CD14-positive monocyte (primary cell): ENCODE measurements around the gene RTN4IP1. TPM values are rescaled to one million over a fixed set of nuclear protein-coding genes. Genes with fewer than 3 reads are reported as not detected.
"Not testable (repeated sequence)": the region's sequence is repeated elsewhere in the genome, so short reads cannot be mapped to it uniquely, and the experiment has no call there.

Experiments used
- DNase-seq, 3 donors: peaks; one replicate each; pipeline ENCODE4 v3.0.0-alpha.2; 2011 to 2022
- H2AFZ ChIP-seq: 2 replicates; pipeline ENCODE4 v1.6.0; 2012; ENCODE audit warnings: mild to moderate bottlenecking, low read depth, low read length, inconsistent platforms; ENCODE audit not compliant: insufficient read depth, poor library complexity, severe bottlenecking
- H3K27ac ChIP-seq, 2 donors: 1 replicate in 1 of 2; 2 replicates in 1 of 2; pipeline ENCODE4 v1.5.1; 2012 to 2013; ENCODE audit warnings: low read length in 2 of 2, control low read depth in 1 of 2, inconsistent platforms in 1 of 2, low read depth in 1 of 2, mild to moderate bottlenecking in 1 of 2
- H3K27me3 ChIP-seq, 2 donors: one replicate each; pipeline versions ENCODE4 v1.6.0 to v1.6.1; 2011 to 2013; ENCODE audit warnings: low read length in 2 of 2; ENCODE audit not compliant: control insufficient read depth in 2 of 2, insufficient read depth in 2 of 2
- H3K36me3 ChIP-seq, 2 donors: replicated peaks in 1 of 2; 1 replicate in 1 of 2; 2 replicates in 1 of 2; pipeline versions ENCODE4 v1.5.1 to v1.6.1; 2012 to 2013; ENCODE audit warnings: low read length in 2 of 2, control low read depth in 1 of 2, inconsistent platforms in 1 of 2, mild to moderate bottlenecking in 1 of 2; ENCODE audit not compliant: insufficient read depth in 2 of 2, control insufficient read depth in 1 of 2
- H3K4me1 ChIP-seq, 2 donors: 1 replicate in 1 of 2; 2 replicates in 1 of 2; pipeline versions ENCODE4 v1.5.1 to v1.6.1; 2012 to 2013; ENCODE audit warnings: low read length in 2 of 2, control low read depth in 1 of 2, inconsistent platforms in 1 of 2, mild to moderate bottlenecking in 1 of 2, moderate library complexity in 1 of 2; ENCODE audit not compliant: insufficient read depth in 2 of 2, control insufficient read depth in 1 of 2
- H3K4me2 ChIP-seq: replicated peaks from 2 replicates; pipeline ENCODE3; 2012; ENCODE audit warnings: low read length, moderate library complexity, mild to moderate bottlenecking; ENCODE audit not compliant: poor library complexity, severe bottlenecking; ENCODE audit errors: extremely low read depth
- H3K4me3 ChIP-seq, 3 experiments: fragments of 200-600 bp in 1 of 3; sonication (generic) in 1 of 3; replicated peaks in 1 of 3; 1 replicate in 2 of 3; 2 replicates in 1 of 3; pipeline ENCODE4 v1.5.1; 2011 to 2013; ENCODE audit warnings: low read length in 3 of 3, mild to moderate bottlenecking in 3 of 3, control low read depth in 2 of 3, low read depth in 2 of 3, inconsistent platforms in 1 of 3, moderate library complexity in 1 of 3
- H3K79me2 ChIP-seq: 2 replicates; pipeline ENCODE4 v1.6.0; 2012; ENCODE audit warnings: mild to moderate bottlenecking, control low read depth, inconsistent platforms, low read length, moderate library complexity; ENCODE audit not compliant: insufficient read depth
- H3K9ac ChIP-seq: 2 replicates; pipeline ENCODE4 v1.6.0; 2017; ENCODE audit warnings: low read length, mild to moderate bottlenecking; ENCODE audit not compliant: insufficient read depth, poor library complexity, severe bottlenecking
- H3K9me3 ChIP-seq, 2 donors: replicated peaks in 1 of 2; 1 replicate in 1 of 2; 2 replicates in 1 of 2; pipeline versions ENCODE4 v1.5.1 to v1.6.1; 2012 to 2013; ENCODE audit warnings: low read length in 2 of 2, control low read depth in 1 of 2; ENCODE audit not compliant: control insufficient read depth in 1 of 2, insufficient read depth in 1 of 2
- H4K20me1 ChIP-seq: 2 replicates; pipeline ENCODE4 v1.6.0; 2012; ENCODE audit warnings: mild to moderate bottlenecking, low read length, control low read depth, moderate library complexity; ENCODE audit not compliant: insufficient read depth
- H3K27ac Mint-ChIP-seq, 7 donors: one replicate each; pipeline ENCODE4 v1.8.0; 2020; ENCODE audit warnings: mild to moderate bottlenecking in 7 of 7, mixed read lengths in 7 of 7, moderate library complexity in 6 of 7, inconsistent platforms in 2 of 7
- H3K27me3 Mint-ChIP-seq, 3 donors: one replicate each; pipeline ENCODE4 v1.8.0; 2021 to 2022; ENCODE audit warnings: low read depth in 3 of 3, mild to moderate bottlenecking in 3 of 3, mixed read lengths in 3 of 3, moderate library complexity in 3 of 3, inconsistent platforms in 1 of 3
- H3K36me3 Mint-ChIP-seq, 2 donors: one replicate each; pipeline ENCODE4 v1.8.0; 2020; ENCODE audit warnings: mixed read lengths in 2 of 2, inconsistent platforms in 1 of 2, mild to moderate bottlenecking in 1 of 2
- H3K4me1 Mint-ChIP-seq: one replicate; pipeline ENCODE4 v1.8.0; 2020; ENCODE audit warnings: mild to moderate bottlenecking, mixed read lengths
- H3K4me3 Mint-ChIP-seq, 2 donors: one replicate each; pipeline ENCODE4 v1.8.0; 2020; ENCODE audit warnings: mild to moderate bottlenecking in 2 of 2, mixed read lengths in 2 of 2, moderate library complexity in 1 of 2
- H3K9me3 Mint-ChIP-seq, 7 donors: one replicate each; pipeline ENCODE4 v1.8.0; 2020 to 2022; ENCODE audit warnings: mixed read lengths in 7 of 7, mild to moderate bottlenecking in 6 of 7, moderate library complexity in 6 of 7, inconsistent platforms in 2 of 7
- WGBS: methylation state at CpG from one replicate; pipeline ENCODE4 v1.1.5; 2013; ENCODE audit warnings: missing lambda C conversion rate; ENCODE audit not compliant: insufficient coverage; 5-methylcytosine and 5-hydroxymethylcytosine counted together
- intact Hi-C, 2 donors: fragments of 100-400 bp; cut with micrococcal nuclease; formaldehyde crosslinking; loops; one replicate each; pipeline versions ENCODE4 v1.15.0 to v1.15.1; 2023
- polyA plus RNA-seq, 3 donors: library from polyadenylated mRNA; depleted of rRNA in 1 of 3; unstranded in 2 of 3; stranded (reverse) in 1 of 3; fragments of 300-500 nt in 2 of 3; fragments of >200 nt in 1 of 3; fragmentation: Illumina TruSeq in 2 of 3; gene quantifications; 1 replicate in 2 of 3; 2 replicates in 1 of 3; pipeline ENCODE4 v1.2.3, GENCODE V29; 2012 to 2021
- TF ChIP-seq, protein P1 (sequence below): fragments of 200-600 bp; IDR thresholded peaks from one replicate; pipeline ENCODE4 v1.8.0; 2022; ENCODE audit warnings: antibody characterized with exemption, mild to moderate bottlenecking

The RTN4IP1 gene
- polyA plus RNA-seq, 3 donors = 3.5 to 6.7 (median 4.5) TPM

- Histone ChIP-seq H3K79me2 (peaks cover 66% of the 10 kb centered on the region), H3K27me3 (no peaks in the 10 kb centered on the region), H3K4me3 (no peak overlapping the region), H3K9me3 (no peaks in the 10 kb centered on the region), H3K27ac (peak overlapping the region in 1 of 2 donors; percentile 68), H4K20me1 (no peaks in the 10 kb centered on the region), H3K4me2 (no peak overlapping the region), H3K9ac (no peak overlapping the region), H3K36me3 (peaks cover 51 to 57% of the 10 kb centered on the region in 2 donors), H2AFZ (no peak overlapping the region), H3K4me1 (peaks cover 45 to 46% of the 10 kb centered on the region in 2 donors)
- Mint-ChIP-seq H3K27ac (peak overlapping the region in 4 of 7 donors; percentile 7 to 69 (median 38)), H3K36me3 (peaks cover 44 to 65% of the 10 kb centered on the region in 2 donors), H3K4me3 (no peak overlapping the region), H3K9me3 (peaks cover 0 to 3% (median 0%) of the 10 kb centered on the region in 7 donors), H3K27me3 (no peaks in the 10 kb centered on the region), H3K4me1 (peaks cover 45% of the 10 kb centered on the region)
- WGBS = no CpG with 5 or more reads among the region's 3 CpGs
- TF ChIP-seq, protein P1, sequence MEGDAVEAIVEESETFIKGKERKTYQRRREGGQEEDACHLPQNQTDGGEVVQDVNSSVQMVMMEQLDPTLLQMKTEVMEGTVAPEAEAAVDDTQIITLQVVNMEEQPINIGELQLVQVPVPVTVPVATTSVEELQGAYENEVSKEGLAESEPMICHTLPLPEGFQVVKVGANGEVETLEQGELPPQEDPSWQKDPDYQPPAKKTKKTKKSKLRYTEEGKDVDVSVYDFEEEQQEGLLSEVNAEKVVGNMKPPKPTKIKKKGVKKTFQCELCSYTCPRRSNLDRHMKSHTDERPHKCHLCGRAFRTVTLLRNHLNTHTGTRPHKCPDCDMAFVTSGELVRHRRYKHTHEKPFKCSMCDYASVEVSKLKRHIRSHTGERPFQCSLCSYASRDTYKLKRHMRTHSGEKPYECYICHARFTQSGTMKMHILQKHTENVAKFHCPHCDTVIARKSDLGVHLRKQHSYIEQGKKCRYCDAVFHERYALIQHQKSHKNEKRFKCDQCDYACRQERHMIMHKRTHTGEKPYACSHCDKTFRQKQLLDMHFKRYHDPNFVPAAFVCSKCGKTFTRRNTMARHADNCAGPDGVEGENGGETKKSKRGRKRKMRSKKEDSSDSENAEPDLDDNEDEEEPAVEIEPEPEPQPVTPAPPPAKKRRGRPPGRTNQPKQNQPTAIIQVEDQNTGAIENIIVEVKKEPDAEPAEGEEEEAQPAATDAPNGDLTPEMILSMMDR = no peak
- DNase-seq = no peak
- intact Hi-C loops = no loop called here
These were observed 78.1 kb downstream of the RTN4IP1 start for GRCh38 chr6:106551155-106551554.

- no peak overlapping the region for H3K9ac ChIP-seq
- no peak overlapping the region for H3K4me2 ChIP-seq
- H3K36me3 ChIP-seq = peaks cover 42 to 52% of the 10 kb centered on the region in 2 donors
- WGBS = no CpG with 5 or more reads among the region's 1 CpG
- Mint-ChIP-seq H3K27me3 (no peaks in the 10 kb centered on the region), H3K27ac (peak overlapping the region; percentile 70 to 84 (median 77)), H3K4me1 (peaks cover 61% of the 10 kb centered on the region), H3K9me3 (peaks cover 0 to 3% (median 0%) of the 10 kb centered on the region in 7 donors), H3K36me3 (peaks cover 50 to 68% of the 10 kb centered on the region in 2 donors), H3K4me3 (no peak overlapping the region)
- TF ChIP-seq, protein P1 = no peak
- peak overlapping the region; percentile 34 to 68 for H3K27ac ChIP-seq
- intact Hi-C loops = loop anchor here (5.0 kb wide), 1 partner anchor 37 kb away; no protein-coding TSS in a partner anchor
- peaks cover 79% of the 10 kb centered on the region for H3K79me2 ChIP-seq
- no peaks in the 10 kb centered on the region for H4K20me1 ChIP-seq
- DNase-seq = no peak
- H2AFZ ChIP-seq = no peak overlapping the region
- H3K9me3 ChIP-seq = no peaks in the 10 kb centered on the region
- no peaks in the 10 kb centered on the region for H3K27me3 ChIP-seq
- H3K4me3 ChIP-seq = no peak overlapping the region
- peaks cover 55 to 61% of the 10 kb centered on the region in 2 donors for H3K4me1 ChIP-seq
These were observed 79.8 kb downstream of the RTN4IP1 start for GRCh38 chr6:106549521-106549920.

GRCh38 chr6:106548926-106549455 lies 80.3 kb downstream of the RTN4IP1 start:
- H3K4me3 Mint-ChIP-seq = not testable (repeated sequence)
- H3K4me1 ChIP-seq = peaks cover 55 to 64% of the 10 kb centered on the region in 2 donors
- H3K36me3 Mint-ChIP-seq = peaks cover 51 to 68% of the 10 kb centered on the region in 2 donors

More at GRCh38 chr6:106548926-106549455, 80.3 kb downstream of the RTN4IP1 start:
- 60% methylated on average over 1 of the region's 6 CpGs for WGBS
- H3K9me3 Mint-ChIP-seq, H2AFZ ChIP-seq, H3K27me3 ChIP-seq, DNase-seq, H3K4me3 ChIP-seq, H3K27me3 Mint-ChIP-seq, H3K9me3 ChIP-seq, H3K4me2 ChIP-seq, H4K20me1 ChIP-seq, H3K9ac ChIP-seq: not testable (repeated sequence)
- Histone ChIP-seq H3K36me3 (peaks cover 42 to 52% of the 10 kb centered on the region in 2 donors), H3K27ac (peak overlapping the region; percentile 41 to 68), H3K79me2 (peaks cover 80% of the 10 kb centered on the region)
- Mint-ChIP-seq H3K27ac (peak overlapping the region in 6 of 7 donors; percentile 54 to 90 (median 79)), H3K4me1 (peaks cover 66% of the 10 kb centered on the region)
- intact Hi-C loops = loop anchor here (5.0 kb wide), 1 partner anchor 37 kb away; no protein-coding TSS in a partner anchor
